ENCODE results near the gene DDHD1. TPM values are rescaled to one million over a fixed set of nuclear protein-coding genes. Genes with fewer than 3 reads are reported as not detected.

Gene DDHD1
- total and polyA plus RNA-seq, 2 donors: 7.5 to 13.7 TPM

GRCh38 chr14:53002576-53002975 is 150.5 kb downstream of the DDHD1 start:
- no peak for DNase-seq (ENCODE audit: low read depth in 6 of 9, low spot score in 9 of 9)
- Histone ChIP-seq H3K4me1 (ENCODE audit: control insufficient read depth in 2 of 2, insufficient read depth in 2 of 2, low read length in 2 of 2) (no peaks in the 10 kb centered on the region), H3K27ac (ENCODE audit: low read depth in 1 of 2, low read length in 1 of 2) (no peak overlapping the region), H3K27me3 (ENCODE audit: control insufficient read depth in 2 of 2, insufficient read depth in 1 of 2, low read length in 1 of 2) (no peaks in the 10 kb centered on the region), H3K9me3 (ENCODE audit: control insufficient read depth in 2 of 2, insufficient read depth in 1 of 2, low read length in 1 of 2) (no peaks in the 10 kb centered on the region), H3K36me3 (ENCODE audit: control insufficient read depth in 2 of 2, insufficient read depth in 2 of 2, low read length in 1 of 2) (no peaks in the 10 kb centered on the region), H3K4me3 (ENCODE audit: low read length in 2 of 2) (no peak overlapping the region)
- WGBS: 84% methylated on average over 5 of the region's 5 CpGs

DNA sequence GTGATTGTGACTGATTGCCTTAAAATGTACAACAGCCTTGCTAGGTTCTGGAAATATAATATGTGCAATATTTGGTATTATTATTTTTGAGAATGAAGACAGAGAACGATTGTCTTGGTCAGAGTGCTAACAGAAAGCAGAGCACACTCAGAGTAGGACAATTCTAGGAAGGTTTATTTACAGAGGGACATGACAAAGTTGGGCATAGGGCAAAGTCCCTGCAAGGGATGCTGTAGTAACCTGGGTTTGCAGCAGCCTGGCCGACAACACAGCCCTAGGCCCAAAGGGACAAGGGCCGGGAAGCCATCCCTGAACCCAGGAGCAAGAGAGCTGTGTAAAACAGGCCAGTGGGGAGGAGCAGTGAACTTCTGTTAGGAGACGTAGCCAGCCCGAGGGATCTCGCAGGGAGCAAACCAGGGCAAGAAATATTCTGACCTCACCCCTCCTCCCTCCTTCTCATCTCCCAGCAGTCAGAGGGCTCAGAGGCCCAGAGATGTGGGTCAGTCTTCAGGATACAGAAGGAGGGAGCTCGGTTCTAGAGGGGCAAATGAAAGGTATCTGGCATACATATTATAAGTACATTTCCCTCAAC is 151.2 kb downstream of the DDHD1 start:
- H3K4me1 ChIP-seq (ENCODE audit: control insufficient read depth in 2 of 2, insufficient read depth in 2 of 2, low read length in 2 of 2): no peaks in the 10 kb centered on the region
- 93% methylated on average over 7 of the region's 7 CpGs for WGBS

GRCh38 chr14:52998376-52999015 is 154.6 kb downstream of the DDHD1 start:
- H3K4me3 ChIP-seq (ENCODE audit: low read length in 2 of 2): no peak overlapping the region
- no peak for DNase-seq (ENCODE audit: low read depth in 6 of 9, low spot score in 9 of 9)
- H3K9me3 ChIP-seq (ENCODE audit: control insufficient read depth in 2 of 2, insufficient read depth in 1 of 2, low read length in 1 of 2): no peaks in the 10 kb centered on the region
- 96% methylated on average over 6 of the region's 6 CpGs for WGBS
- H3K27me3 ChIP-seq (ENCODE audit: control insufficient read depth in 2 of 2, insufficient read depth in 1 of 2, low read length in 1 of 2): no peaks in the 10 kb centered on the region
- H3K27ac ChIP-seq (ENCODE audit: low read depth in 1 of 2, low read length in 1 of 2): no peak overlapping the region
- no peaks in the 10 kb centered on the region for H3K36me3 ChIP-seq (ENCODE audit: control insufficient read depth in 2 of 2, insufficient read depth in 2 of 2, low read length in 1 of 2)
- H3K4me1 ChIP-seq (ENCODE audit: control insufficient read depth in 2 of 2, insufficient read depth in 2 of 2, low read length in 2 of 2): no peaks in the 10 kb centered on the region

More for the DNA sequence above, 151.2 kb downstream of the DDHD1 start:
- H3K27me3 ChIP-seq (ENCODE audit: control insufficient read depth in 2 of 2, insufficient read depth in 1 of 2, low read length in 1 of 2): no peaks in the 10 kb centered on the region
- H3K9me3 ChIP-seq (ENCODE audit: control insufficient read depth in 2 of 2, insufficient read depth in 1 of 2, low read length in 1 of 2): no peaks in the 10 kb centered on the region
- H3K4me3 ChIP-seq (ENCODE audit: low read length in 2 of 2): no peak overlapping the region
- no peak overlapping the region for H3K27ac ChIP-seq (ENCODE audit: low read depth in 1 of 2, low read length in 1 of 2)
- DNase-seq (ENCODE audit: low read depth in 6 of 9, low spot score in 9 of 9): no peak
- H3K36me3 ChIP-seq (ENCODE audit: control insufficient read depth in 2 of 2, insufficient read depth in 2 of 2, low read length in 1 of 2): no peaks in the 10 kb centered on the region

- H3K36me3 ChIP-seq (ENCODE audit: control insufficient read depth in 2 of 2, insufficient read depth in 2 of 2, low read length in 1 of 2): no peaks in the 10 kb centered on the region
- no peaks in the 10 kb centered on the region for H3K9me3 ChIP-seq (ENCODE audit: control insufficient read depth in 2 of 2, insufficient read depth in 1 of 2, low read length in 1 of 2)
- no peak overlapping the region for H3K27ac ChIP-seq (ENCODE audit: low read depth in 1 of 2, low read length in 1 of 2)
- no peak for DNase-seq (ENCODE audit: low read depth in 6 of 9, low spot score in 9 of 9)
- 97% methylated on average over 2 of the region's 2 CpGs for WGBS
- H3K4me1 ChIP-seq (ENCODE audit: control insufficient read depth in 2 of 2, insufficient read depth in 2 of 2, low read length in 2 of 2): no peaks in the 10 kb centered on the region
- no peaks in the 10 kb centered on the region for H3K27me3 ChIP-seq (ENCODE audit: control insufficient read depth in 2 of 2, insufficient read depth in 1 of 2, low read length in 1 of 2)
- no peak overlapping the region for H3K4me3 ChIP-seq (ENCODE audit: low read length in 2 of 2)
Measured at GRCh38 chr14:52996493-52996892, 156.6 kb downstream of the DDHD1 start.

DNA sequence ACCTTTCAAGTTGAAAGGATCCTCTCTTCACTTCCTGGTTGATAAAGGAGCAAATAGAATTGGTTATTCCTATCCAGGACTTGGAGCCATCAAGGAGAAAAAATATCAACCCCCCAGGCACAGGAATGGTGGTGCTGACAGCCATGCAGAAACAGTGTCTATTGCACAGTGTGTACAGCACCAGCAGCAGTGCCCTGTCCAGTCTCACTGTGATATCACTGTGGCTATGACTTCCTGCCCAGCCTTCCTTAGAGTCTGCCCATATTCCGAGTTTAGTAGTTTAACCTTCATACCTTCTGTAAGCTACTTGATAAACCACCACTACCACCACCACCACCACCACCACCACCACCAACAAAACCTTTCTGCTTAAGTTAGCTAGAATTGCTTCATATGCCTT is 157.1 kb downstream of the DDHD1 start:
- WGBS: 91% methylated on average over 1 of the region's 1 CpG
- no peak for DNase-seq (ENCODE audit: low read depth in 6 of 9, low spot score in 9 of 9)
- Histone ChIP-seq H3K9me3 (ENCODE audit: control insufficient read depth in 2 of 2, insufficient read depth in 1 of 2, low read length in 1 of 2) (no peaks in the 10 kb centered on the region), H3K36me3 (ENCODE audit: control insufficient read depth in 2 of 2, insufficient read depth in 2 of 2, low read length in 1 of 2) (no peaks in the 10 kb centered on the region), H3K4me1 (ENCODE audit: control insufficient read depth in 2 of 2, insufficient read depth in 2 of 2, low read length in 2 of 2) (no peaks in the 10 kb centered on the region), H3K27ac (ENCODE audit: low read depth in 1 of 2, low read length in 1 of 2) (no peak overlapping the region), H3K4me3 (ENCODE audit: low read length in 2 of 2) (no peak overlapping the region), H3K27me3 (ENCODE audit: control insufficient read depth in 2 of 2, insufficient read depth in 1 of 2, low read length in 1 of 2) (no peaks in the 10 kb centered on the region)

GRCh38 chr14:52992236-52992870 is 160.8 kb downstream of the DDHD1 start:
- DNase-seq (ENCODE audit: low read depth in 6 of 9, low spot score in 9 of 9): no peak
- Histone ChIP-seq H3K9me3 (ENCODE audit: control insufficient read depth in 2 of 2, insufficient read depth in 1 of 2, low read length in 1 of 2) (no peaks in the 10 kb centered on the region), H3K4me3 (ENCODE audit: low read length in 2 of 2) (no peak overlapping the region), H3K27ac (ENCODE audit: low read depth in 1 of 2, low read length in 1 of 2) (no peak overlapping the region), H3K4me1 (ENCODE audit: control insufficient read depth in 2 of 2, insufficient read depth in 2 of 2, low read length in 2 of 2) (no peaks in the 10 kb centered on the region), H3K36me3 (ENCODE audit: control insufficient read depth in 2 of 2, insufficient read depth in 2 of 2, low read length in 1 of 2) (no peaks in the 10 kb centered on the region), H3K27me3 (ENCODE audit: control insufficient read depth in 2 of 2, insufficient read depth in 1 of 2, low read length in 1 of 2) (no peaks in the 10 kb centered on the region)
- 98% methylated on average over 1 of the region's 1 CpG for WGBS

DNA sequence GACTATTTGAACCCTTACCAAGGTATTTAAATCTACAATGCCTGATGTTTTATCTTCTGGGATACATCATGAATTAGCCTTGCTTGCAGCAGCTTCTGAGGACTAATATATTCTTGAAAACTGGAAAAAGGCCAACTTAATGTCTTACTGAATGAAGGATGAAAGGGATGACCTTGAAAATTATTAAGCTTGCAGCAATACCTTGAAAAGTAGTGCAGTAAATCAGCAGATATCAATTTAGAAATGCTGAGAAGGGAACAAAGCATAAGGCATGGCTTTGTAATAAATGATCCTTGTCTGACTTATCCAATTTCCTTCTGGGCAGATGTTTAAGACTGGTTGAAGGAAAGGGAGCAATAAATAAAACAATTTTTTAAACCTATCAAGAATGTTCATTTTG is 165.0 kb downstream of the DDHD1 start:
- H3K27ac ChIP-seq (ENCODE audit: low read depth in 1 of 2, low read length in 1 of 2): no peak overlapping the region
- H3K36me3 ChIP-seq (ENCODE audit: control insufficient read depth in 2 of 2, insufficient read depth in 2 of 2, low read length in 1 of 2): no peaks in the 10 kb centered on the region
- no peaks in the 10 kb centered on the region for H3K4me1 ChIP-seq (ENCODE audit: control insufficient read depth in 2 of 2, insufficient read depth in 2 of 2, low read length in 2 of 2)
- no peaks in the 10 kb centered on the region for H3K9me3 ChIP-seq (ENCODE audit: control insufficient read depth in 2 of 2, insufficient read depth in 1 of 2, low read length in 1 of 2)
- no peak for DNase-seq (ENCODE audit: low read depth in 6 of 9, low spot score in 9 of 9)
- H3K4me3 ChIP-seq (ENCODE audit: low read length in 2 of 2): no peak overlapping the region
- no peaks in the 10 kb centered on the region for H3K27me3 ChIP-seq (ENCODE audit: control insufficient read depth in 2 of 2, insufficient read depth in 1 of 2, low read length in 1 of 2)

DNA sequence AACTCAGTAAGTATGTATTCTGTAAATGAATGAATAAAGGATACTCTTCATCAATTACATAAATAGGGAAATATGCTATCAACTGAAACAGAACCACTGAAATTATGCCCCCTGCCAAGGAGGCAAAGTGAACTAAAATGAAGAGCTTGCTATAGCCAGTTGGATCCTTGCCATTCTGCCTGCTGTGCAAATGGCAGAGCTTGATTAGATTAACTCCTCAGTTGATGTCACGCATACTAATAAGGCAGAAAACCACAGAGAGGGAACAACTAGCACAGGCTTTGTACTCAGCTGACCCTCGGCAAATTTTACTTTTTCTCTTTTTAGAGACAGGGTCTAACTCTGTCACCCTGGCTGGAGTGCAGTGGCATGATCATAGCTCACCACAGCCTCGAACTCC is 165.6 kb downstream of the DDHD1 start:
- H3K36me3 ChIP-seq (ENCODE audit: control insufficient read depth in 2 of 2, insufficient read depth in 2 of 2, low read length in 1 of 2): no peaks in the 10 kb centered on the region
- no peaks in the 10 kb centered on the region for H3K27me3 ChIP-seq (ENCODE audit: control insufficient read depth in 2 of 2, insufficient read depth in 1 of 2, low read length in 1 of 2)
- H3K27ac ChIP-seq (ENCODE audit: low read depth in 1 of 2, low read length in 1 of 2): no peak overlapping the region
- H3K9me3 ChIP-seq (ENCODE audit: control insufficient read depth in 2 of 2, insufficient read depth in 1 of 2, low read length in 1 of 2): no peaks in the 10 kb centered on the region
- WGBS: 92% methylated on average over 3 of the region's 3 CpGs
- no peaks in the 10 kb centered on the region for H3K4me1 ChIP-seq (ENCODE audit: control insufficient read depth in 2 of 2, insufficient read depth in 2 of 2, low read length in 2 of 2)
- DNase-seq (ENCODE audit: low read depth in 6 of 9, low spot score in 9 of 9): no peak
- no peak overlapping the region for H3K4me3 ChIP-seq (ENCODE audit: low read length in 2 of 2)

DNA sequence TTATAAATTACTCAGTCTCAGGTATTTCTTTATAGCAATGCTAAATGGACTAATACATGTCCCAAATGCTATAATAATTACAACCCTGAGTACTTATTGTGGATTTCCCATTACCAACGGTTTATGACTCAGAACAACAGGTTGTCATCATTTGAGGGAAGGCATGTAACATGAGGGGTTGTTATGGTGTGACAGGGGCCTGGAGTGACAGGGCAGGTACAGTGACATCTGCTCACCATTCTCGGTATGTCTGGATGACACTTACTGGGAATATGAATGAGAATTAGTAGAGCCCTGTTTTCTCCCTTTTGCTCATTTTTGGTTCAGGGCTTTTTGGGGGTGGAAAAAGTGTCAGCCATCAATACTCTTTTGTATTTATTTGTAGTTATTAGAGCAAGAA is 166.1 kb downstream of the DDHD1 start:
- no peaks in the 10 kb centered on the region for H3K4me1 ChIP-seq (ENCODE audit: control insufficient read depth in 2 of 2, insufficient read depth in 2 of 2, low read length in 2 of 2)
- 63% methylated on average over 2 of the region's 2 CpGs for whole genome bisulfite sequencing
- no peaks in the 10 kb centered on the region for H3K36me3 ChIP-seq (ENCODE audit: control insufficient read depth in 2 of 2, insufficient read depth in 2 of 2, low read length in 1 of 2)
- DNase-seq (ENCODE audit: low read depth in 6 of 9, low spot score in 9 of 9): no peak
- H3K9me3 ChIP-seq (ENCODE audit: control insufficient read depth in 2 of 2, insufficient read depth in 1 of 2, low read length in 1 of 2): no peaks in the 10 kb centered on the region
- no peak overlapping the region for H3K27ac ChIP-seq (ENCODE audit: low read depth in 1 of 2, low read length in 1 of 2)
- no peak overlapping the region for H3K4me3 ChIP-seq (ENCODE audit: low read length in 2 of 2)
- H3K27me3 ChIP-seq (ENCODE audit: control insufficient read depth in 2 of 2, insufficient read depth in 1 of 2, low read length in 1 of 2): no peaks in the 10 kb centered on the region

Data from thymus (tissue), 11 donors.